Heart right ventricle (tissue), 16 donors: ENCODE results near the gene ABCD2. TPM values are rescaled to one million over a fixed set of nuclear protein-coding genes. Genes with fewer than 3 reads are reported as not detected.

ENCODE experiments used
- ATAC-seq, 8 donors: fragments of 200-7000 bp; cut with Tn5 transposase; one replicate each; pipeline ENCODE4 v1.9.1; 2020; ENCODE audit warnings: mild to moderate bottlenecking in 8 of 8, moderate library complexity in 8 of 8, moderate number of reproducible peaks in 1 of 8
- DNase-seq, 2 donors: peaks; one replicate each; pipeline ENCODE4 v3.0.0-alpha.2; 2020
- H3K27ac ChIP-seq, 10 donors: fragments of 200-600 bp; sonication (generic) in 2 of 10; one replicate each; pipeline versions ENCODE4 v1.5.0 to v1.8.0; 2020 to 2022; ENCODE audit warnings: mild to moderate bottlenecking in 3 of 10
- H3K27me3 ChIP-seq, 7 donors: fragments of 200-600 bp; one replicate each; pipeline ENCODE4 v1.8.0; 2021 to 2022; ENCODE audit warnings: mild to moderate bottlenecking in 2 of 7
- H3K36me3 ChIP-seq, 9 donors: fragments of 200-600 bp; sonication (generic) in 1 of 9; one replicate each; pipeline versions ENCODE4 v1.5.0 to v1.8.0; 2020 to 2022; ENCODE audit warnings: mild to moderate bottlenecking in 2 of 9
- H3K4me1 ChIP-seq, 9 donors: fragments of 200-600 bp; sonication (generic) in 1 of 9; one replicate each; pipeline versions ENCODE4 v1.5.0 to v1.8.0; 2020 to 2022; ENCODE audit warnings: mild to moderate bottlenecking in 4 of 9
- H3K4me3 ChIP-seq, 10 donors: fragments of 200-600 bp; sonication (generic) in 2 of 10; one replicate each; pipeline versions ENCODE4 v1.5.0 to v1.8.0; 2020 to 2022; ENCODE audit warnings: mild to moderate bottlenecking in 7 of 10, moderate library complexity in 2 of 10
- H3K9me3 ChIP-seq, 11 donors: fragments of 200-600 bp in 10 of 11; sonication (generic) in 2 of 11; one replicate each; pipeline versions ENCODE4 v1.5.0 to v1.8.0; 2013 to 2022; ENCODE audit warnings: mild to moderate bottlenecking in 2 of 11, control low read depth in 1 of 11, moderate library complexity in 1 of 11
- CTCF ChIP-seq, 9 donors: fragments of 200-600 bp; sonication (generic) in 2 of 9; IDR thresholded peaks; one replicate each; pipeline versions ENCODE4 v1.5.0 to v1.8.0; 2021 to 2022; ENCODE audit warnings: antibody characterized with exemption in 9 of 9, mild to moderate bottlenecking in 5 of 9, moderate library complexity in 1 of 9
- WGBS, 2 donors: extraction: QIAGEN DNeasy Blood & Tissue Kit; methylation state at CpG; one replicate each; pipeline ENCODE4 v1.1.7; 2013; ENCODE audit warnings: inconsistent platforms in 1 of 2; 5-methylcytosine and 5-hydroxymethylcytosine counted together
- intact Hi-C, 10 donors: fragments of 100-400 bp; cut with DNase I; formaldehyde crosslinking; loops; one replicate each; pipeline versions ENCODE4 v1.11.1 to v1.14.2; 2022
- polyA plus RNA-seq, 2 donors: library from polyadenylated mRNA; stranded (reverse); fragments of 200-250 nt; gene quantifications; one replicate each; pipeline ENCODE4 v1.2.3, GENCODE V29; 2013
- total RNA-seq, 10 donors: library from RNA; stranded (reverse); fragmentation: NEBNext Ultra II Directional in 3 of 10; extraction: Animal tissue kit (Norgen Biotek cat#: 25700) in 3 of 10; gene quantifications; one replicate each; pipeline versions ENCODE4 v1.2.1 to v1.2.4, GENCODE V29; 2021 to 2023
- donor health status: Arrhythmogenic right ventricular cardiomyopathy.
- donor health status: ischemic (EF 13 %, LVEDD 7.1; RV severe dilation, severe dysfunction).
- donor health status: healthy with polysubstance abuse.
- donor health status: DM: no; HTN: yes; CAD: no.
- donor health status: DM: no; HTN: no; CAD: no.
- donor health status: ischemic (EF 25% LVEDD 6.9; RV normal size, moderate dysfunction).
- donor health status: ischemic (EF 25% LVEDD 5.7; RV mildly dilated, moderate dysfunction).
- donor health status: healthy.
- donor health status: DM: yes; HTN: yes; CAD: no.
- donor health status: Ischemic cardiomyopathy.
- donor health status: ischemic (EF 35%, LVEDD 5.7; RV mildly dilated, moderate dysfunction).
- donor health status: nonischemic (EF 11% LVEDD 7.7; RV severe dilation, severe dysfunction).
- donor health status: DM: yes; HTN: yes; CAD: no.
- donor health status: PGD.
- donor health status: ischemic (EF 29% LVEDD 5.4; RV normal size, mild dysfunction).
- donor health status: nonischemic (EF 23%, LVEDD 6.1; RV moderate dilation, normal function).

Gene ABCD2
- total and polyA plus RNA-seq, 12 donors, result 0.32 to 10.1 (median 7.6) TPM

- H3K27me3 ChIP-seq, result no peaks in the 10 kb centered on the region
- ATAC-seq, result no peak
- WGBS, 2 donors, result 51 to 61% methylated on average over 3 of the region's 3 CpGs
- peaks cover 0 to 16% (median 0%) of the 10 kb centered on the region in 9 donors for H3K36me3 ChIP-seq
- H3K4me3 ChIP-seq, result no peak overlapping the region
- DNase-seq, result no peak
- no peak overlapping the region for H3K27ac ChIP-seq
- intact Hi-C loops, result loop anchor here in 1 of 10 donors (10.0 kb wide), 1 partner anchor 523 kb away; the partner anchor contains the start of gene SLC2A13
- H3K9me3 ChIP-seq, result no peaks in the 10 kb centered on the region
- H3K4me1 ChIP-seq, result no peaks in the 10 kb centered on the region
- no peak for TF ChIP-seq CTCF (IDR thresholded peaks at IDR 0.05)
Observed at GRCh38 chr12:39581592-39581991, 38.0 kb downstream of the ABCD2 start.

GRCh38 chr12:39575498-39575875, 44.1 kb downstream of the ABCD2 start:
- DNase-seq (no peak), ATAC-seq (no peak)
- Histone ChIP-seq H3K36me3 (peaks cover 0 to 6% (median 0%) of the 10 kb centered on the region in 9 donors), H3K27me3 (no peaks in the 10 kb centered on the region), H3K4me1 (no peaks in the 10 kb centered on the region), H3K4me3 (no peak overlapping the region), H3K27ac (no peak overlapping the region), H3K9me3 (no peaks in the 10 kb centered on the region)
- 46 to 66% methylated on average over 1 of the region's 1 CpG for WGBS, 2 donors
- TF ChIP-seq CTCF (IDR thresholded peaks at IDR 0.05), result no peak
- intact Hi-C loops, result no loop called here

- WGBS, 2 donors, result 68 to 70% methylated on average over 4 of the region's 4 CpGs
- intact Hi-C loops, result no loop called here
- no peak for ATAC-seq
- no peak for DNase-seq
- H3K4me3 ChIP-seq, result no peak overlapping the region
- no peak for TF ChIP-seq CTCF (IDR thresholded peaks at IDR 0.05)
- no peaks in the 10 kb centered on the region for H3K4me1 ChIP-seq
- no peak overlapping the region for H3K27ac ChIP-seq
- peaks cover 0 to 3% (median 0%) of the 10 kb centered on the region in 11 donors for H3K9me3 ChIP-seq
- H3K27me3 ChIP-seq, result no peaks in the 10 kb centered on the region
- H3K36me3 ChIP-seq, result peaks cover 0 to 6% (median 0%) of the 10 kb centered on the region in 9 donors
Observed at GRCh38 chr12:39574785-39575497, 44.7 kb downstream of the ABCD2 start.

- Histone ChIP-seq H3K27ac (no peak overlapping the region), H3K27me3 (no peaks in the 10 kb centered on the region), H3K4me1 (no peaks in the 10 kb centered on the region), H3K9me3 (peaks cover 0 to 9% (median 0%) of the 10 kb centered on the region in 11 donors), H3K36me3 (peaks cover 0 to 11% (median 0%) of the 10 kb centered on the region in 9 donors), H3K4me3 (no peak overlapping the region)
- TF ChIP-seq CTCF (IDR thresholded peaks at IDR 0.05), result no peak
- intact Hi-C loops, result no loop called here
- DNase-seq, result no peak
- whole genome bisulfite sequencing, 2 donors, result 89 to 92% methylated on average over 1 of the region's 1 CpG
- ATAC-seq, result no peak
Observed at GRCh38 chr12:39574378-39574777, 45.2 kb downstream of the ABCD2 start.
